Measurements from ENCODE around the gene CLCN6. TPM values are rescaled to one million over a fixed set of nuclear protein-coding genes. Genes with fewer than 3 reads are reported as not detected.

Gene CLCN6
- total and polyA plus RNA-seq, 2 of the 13 experiments (the other 11 are each of a cell fraction or from before 2014, with no cell fraction given), result 14.9 to 19.3 TPM

- TF ChIP-seq ZNF407 (CRISPR knock-in tag; IDR thresholded peaks at IDR 0.05; ENCODE audit: not compliant biosample characterization) (no peak), ZNF619 (CRISPR knock-in tag; IDR thresholded peaks at IDR 0.05) (no peak), KDM1A (CRISPR knock-in tag; IDR thresholded peaks at IDR 0.05) (no peak)
Observed at GRCh38 chr1:11790101-11790879, 15.7 kb upstream of the CLCN6 start (continued).

All from HepG2 (cell line).